ENCODE results near the gene C2CD2. TPM values are rescaled to one million over a fixed set of nuclear protein-coding genes. Genes with fewer than 3 reads are reported as not detected.

The C2CD2 gene
- total RNA-seq, 2 donors from 2014 or later: 10.4 to 25.4 TPM

DNA sequence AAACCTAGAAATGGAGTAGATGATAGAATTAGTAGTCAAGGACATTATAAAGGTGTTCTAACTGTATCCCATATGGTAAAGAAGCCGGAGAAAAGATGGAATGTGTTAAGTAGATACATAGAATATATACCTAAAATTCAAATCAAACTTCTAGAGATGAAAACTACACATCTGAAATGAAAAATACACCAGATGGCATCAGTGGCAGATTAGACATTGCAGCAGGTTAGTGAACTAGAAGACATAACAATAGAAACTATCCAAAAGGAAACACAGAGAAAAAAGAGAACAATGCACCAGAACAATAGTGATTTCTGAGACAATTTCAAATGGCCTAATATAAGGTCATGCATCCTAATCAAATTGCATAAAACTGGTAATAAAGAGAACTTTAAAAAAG, 29.4 kb upstream of the C2CD2 start:
- 90 to 94% methylated on average over 1 of the region's 1 CpG for WGBS, 2 donors
- ATAC-seq: no peak
- Histone ChIP-seq H3K27me3 (no peaks in the 10 kb centered on the region), H3K27ac (no peak overlapping the region), H3K9me3 (peaks cover 0 to 4% (median 0%) of the 10 kb centered on the region in 3 donors), H3K4me1 (no peaks in the 10 kb centered on the region), H3K36me3 (replicated peaks in 1 of 2; ENCODE audit: insufficient read depth in 1 of 2, low read depth in 2 of 2) (no peaks in the 10 kb centered on the region), H3K4me3 (no peak overlapping the region)
- TF ChIP-seq, protein P1, sequence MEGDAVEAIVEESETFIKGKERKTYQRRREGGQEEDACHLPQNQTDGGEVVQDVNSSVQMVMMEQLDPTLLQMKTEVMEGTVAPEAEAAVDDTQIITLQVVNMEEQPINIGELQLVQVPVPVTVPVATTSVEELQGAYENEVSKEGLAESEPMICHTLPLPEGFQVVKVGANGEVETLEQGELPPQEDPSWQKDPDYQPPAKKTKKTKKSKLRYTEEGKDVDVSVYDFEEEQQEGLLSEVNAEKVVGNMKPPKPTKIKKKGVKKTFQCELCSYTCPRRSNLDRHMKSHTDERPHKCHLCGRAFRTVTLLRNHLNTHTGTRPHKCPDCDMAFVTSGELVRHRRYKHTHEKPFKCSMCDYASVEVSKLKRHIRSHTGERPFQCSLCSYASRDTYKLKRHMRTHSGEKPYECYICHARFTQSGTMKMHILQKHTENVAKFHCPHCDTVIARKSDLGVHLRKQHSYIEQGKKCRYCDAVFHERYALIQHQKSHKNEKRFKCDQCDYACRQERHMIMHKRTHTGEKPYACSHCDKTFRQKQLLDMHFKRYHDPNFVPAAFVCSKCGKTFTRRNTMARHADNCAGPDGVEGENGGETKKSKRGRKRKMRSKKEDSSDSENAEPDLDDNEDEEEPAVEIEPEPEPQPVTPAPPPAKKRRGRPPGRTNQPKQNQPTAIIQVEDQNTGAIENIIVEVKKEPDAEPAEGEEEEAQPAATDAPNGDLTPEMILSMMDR (IDR thresholded peaks at IDR 0.05): no peak
- TF ChIP-seq POLR2A (IDR thresholded peaks at IDR 0.05): no peak
- intact Hi-C loops (cut with DNase I): no loop called here
- DNase-seq: no peak

DNA sequence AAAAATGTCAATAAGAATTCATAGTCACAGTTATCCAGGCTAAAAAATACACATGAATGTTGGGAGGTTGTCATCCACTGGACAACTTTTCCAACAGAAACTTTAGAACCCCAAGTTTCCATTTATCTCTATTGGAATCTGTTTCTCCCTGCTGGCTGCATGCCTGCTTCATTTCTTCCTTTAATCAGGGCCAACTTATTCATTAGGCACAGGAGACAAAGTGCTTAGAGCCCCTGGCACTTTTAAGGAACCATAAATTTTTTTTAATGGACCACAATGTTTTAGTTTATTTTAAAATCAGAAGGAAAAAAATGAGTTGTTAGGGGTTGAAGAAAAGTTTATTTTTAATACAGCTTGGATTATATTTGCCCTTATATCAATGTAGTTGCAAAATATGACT, 26.7 kb upstream of the C2CD2 start:
- ATAC-seq: no peak
- intact Hi-C loops (cut with DNase I): no loop called here
- Histone ChIP-seq H3K9me3 (peaks cover 0 to 4% (median 0%) of the 10 kb centered on the region in 3 donors), H3K27me3 (no peaks in the 10 kb centered on the region), H3K27ac (no peak overlapping the region), H3K4me3 (no peak overlapping the region), H3K36me3 (replicated peaks in 1 of 2; ENCODE audit: insufficient read depth in 1 of 2, low read depth in 2 of 2) (no peaks in the 10 kb centered on the region), H3K4me1 (no peaks in the 10 kb centered on the region)
- TF ChIP-seq, protein P1 (IDR thresholded peaks at IDR 0.05): no peak
- TF ChIP-seq POLR2A (IDR thresholded peaks at IDR 0.05): no peak
- DNase-seq: no peak

DNA sequence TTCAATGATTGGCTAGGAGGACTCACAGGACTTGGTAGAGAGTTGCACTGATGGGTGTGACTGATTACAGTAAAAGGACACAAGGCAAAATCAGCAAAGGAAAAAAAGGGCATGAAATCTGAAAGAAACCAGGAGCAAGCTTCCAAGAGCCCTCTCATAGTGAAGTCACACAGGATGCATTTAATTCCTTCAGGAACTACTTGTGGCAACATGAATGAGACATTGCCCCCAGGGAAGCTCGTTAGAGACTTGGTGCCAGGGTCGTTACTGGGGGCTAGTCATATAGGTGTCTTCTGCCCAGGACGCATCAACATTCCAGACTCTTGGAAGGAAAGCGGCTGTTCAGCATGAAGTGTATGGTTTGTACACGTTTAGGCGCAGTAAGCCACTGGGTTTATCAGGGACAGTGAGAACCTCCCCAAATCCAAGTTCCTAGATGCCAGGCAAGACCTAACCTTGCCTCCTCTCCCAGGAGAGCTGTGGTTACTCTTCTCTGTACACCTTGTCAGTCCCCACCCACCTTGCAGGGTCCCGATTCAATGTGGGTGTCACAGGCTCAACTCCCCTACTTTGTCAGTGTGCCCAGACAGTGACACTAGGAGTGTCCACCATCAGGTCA, 26.0 kb upstream of the C2CD2 start:
- TF ChIP-seq POLR2A (IDR thresholded peaks at IDR 0.05): no peak
- TF ChIP-seq, protein P1 (IDR thresholded peaks at IDR 0.05): no peak
- WGBS, 2 donors: 76 to 80% methylated on average over 6 to 7 of the region's 7 CpGs
- H3K27ac ChIP-seq: no peak overlapping the region

DNA sequence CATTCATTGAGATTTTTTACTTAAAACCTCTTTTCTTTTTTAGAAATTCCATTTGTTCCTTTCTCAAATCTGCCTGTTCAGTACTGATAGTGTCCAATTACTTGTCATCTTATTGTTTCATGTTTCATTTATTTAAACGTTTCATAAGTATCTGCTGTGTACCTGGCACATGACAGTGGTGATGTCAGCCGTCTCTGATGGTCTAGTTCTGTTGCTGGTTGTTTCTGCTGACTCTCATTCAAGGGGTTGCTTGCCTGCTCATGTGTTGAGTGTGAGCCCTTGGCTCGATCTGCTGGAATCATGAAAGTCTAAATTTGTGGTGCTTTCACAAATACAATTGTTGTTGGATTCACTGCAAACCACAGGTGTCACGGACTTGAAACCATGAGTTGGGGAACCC, 25.5 kb upstream of the C2CD2 start:
- no peaks in the 10 kb centered on the region for H3K4me1 ChIP-seq
- no peaks in the 10 kb centered on the region for H3K27me3 ChIP-seq
- intact Hi-C loops (cut with DNase I): no loop called here
- TF ChIP-seq, protein P1 (IDR thresholded peaks at IDR 0.05): no peak
- TF ChIP-seq POLR2A (IDR thresholded peaks at IDR 0.05): no peak
- 52 to 77% methylated on average over 4 of the region's 4 CpGs for WGBS, 2 donors
- peaks cover 0 to 4% (median 0%) of the 10 kb centered on the region in 3 donors for H3K9me3 ChIP-seq
- H3K4me3 ChIP-seq: no peak overlapping the region
- no peak for ATAC-seq
- DNase-seq: no peak
- H3K36me3 ChIP-seq (replicated peaks in 1 of 2; ENCODE audit: insufficient read depth in 1 of 2, low read depth in 2 of 2): no peaks in the 10 kb centered on the region
- no peak overlapping the region for H3K27ac ChIP-seq

More for the DNA sequence above, 26.0 kb upstream of the C2CD2 start:
- ATAC-seq: no peak
- no peaks in the 10 kb centered on the region for H3K4me1 ChIP-seq
- H3K9me3 ChIP-seq: peaks cover 0 to 4% (median 0%) of the 10 kb centered on the region in 3 donors
- intact Hi-C loops (cut with DNase I): no loop called here
- no peaks in the 10 kb centered on the region for H3K27me3 ChIP-seq
- no peaks in the 10 kb centered on the region for H3K36me3 ChIP-seq (replicated peaks in 1 of 2; ENCODE audit: insufficient read depth in 1 of 2, low read depth in 2 of 2)
- H3K4me3 ChIP-seq: no peak overlapping the region
- DNase-seq: no peak

Measured in body of pancreas (tissue), 4 donors.